Peyer's patch (tissue), 4 donors: ENCODE results near the gene RPTOR.

Source experiments
- POLR2A ChIP-seq, 2 donors: fragments of 450-650 bp; IDR thresholded peaks; one replicate each; pipeline ENCODE4 v1.5.1; 2017; ENCODE audit warnings: antibody characterized with exemption in 2 of 2, mild to moderate bottlenecking in 2 of 2, moderate library complexity in 2 of 2
- TF ChIP-seq, protein P1 (sequence below), 6 experiments: fragments of 450-650 bp in 4 of 6; fragments of 200-600 bp in 2 of 6; sonication (generic) in 1 of 6; IDR thresholded peaks; one replicate each; pipeline ENCODE4 v1.5.1; 2017 to 2019; ENCODE audit warnings: antibody characterized with exemption in 6 of 6, mild to moderate bottlenecking in 3 of 6, moderate library complexity in 1 of 6

DNA sequence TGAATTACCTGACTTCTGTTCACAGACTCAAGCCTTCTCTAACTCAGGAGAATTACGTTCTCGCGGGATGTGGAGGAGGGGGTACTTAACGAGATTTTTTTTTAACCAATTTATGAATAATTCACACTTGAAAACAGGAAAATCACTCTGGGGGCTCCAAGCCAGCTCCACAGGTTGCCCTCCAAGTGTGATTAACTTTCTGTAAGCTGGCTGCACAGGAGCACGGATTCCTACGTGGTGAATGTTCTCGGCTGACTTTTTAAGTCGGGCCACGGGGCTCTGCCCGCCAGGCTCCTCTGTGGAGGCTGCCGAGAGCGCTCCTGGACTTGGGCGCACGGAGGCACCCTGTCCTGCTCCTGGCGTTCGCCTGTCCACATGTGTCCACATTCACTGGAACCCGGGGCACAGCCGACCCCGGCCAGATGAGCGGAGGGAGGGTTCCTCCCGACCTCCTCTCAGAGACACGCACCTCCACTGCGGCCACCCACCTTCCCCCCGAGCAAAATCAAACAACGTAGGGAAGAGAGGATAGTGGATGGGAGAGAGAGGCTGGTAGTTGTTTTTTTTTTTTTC, 299.9 kb downstream of the RPTOR start:
- TF ChIP-seq, protein P1, sequence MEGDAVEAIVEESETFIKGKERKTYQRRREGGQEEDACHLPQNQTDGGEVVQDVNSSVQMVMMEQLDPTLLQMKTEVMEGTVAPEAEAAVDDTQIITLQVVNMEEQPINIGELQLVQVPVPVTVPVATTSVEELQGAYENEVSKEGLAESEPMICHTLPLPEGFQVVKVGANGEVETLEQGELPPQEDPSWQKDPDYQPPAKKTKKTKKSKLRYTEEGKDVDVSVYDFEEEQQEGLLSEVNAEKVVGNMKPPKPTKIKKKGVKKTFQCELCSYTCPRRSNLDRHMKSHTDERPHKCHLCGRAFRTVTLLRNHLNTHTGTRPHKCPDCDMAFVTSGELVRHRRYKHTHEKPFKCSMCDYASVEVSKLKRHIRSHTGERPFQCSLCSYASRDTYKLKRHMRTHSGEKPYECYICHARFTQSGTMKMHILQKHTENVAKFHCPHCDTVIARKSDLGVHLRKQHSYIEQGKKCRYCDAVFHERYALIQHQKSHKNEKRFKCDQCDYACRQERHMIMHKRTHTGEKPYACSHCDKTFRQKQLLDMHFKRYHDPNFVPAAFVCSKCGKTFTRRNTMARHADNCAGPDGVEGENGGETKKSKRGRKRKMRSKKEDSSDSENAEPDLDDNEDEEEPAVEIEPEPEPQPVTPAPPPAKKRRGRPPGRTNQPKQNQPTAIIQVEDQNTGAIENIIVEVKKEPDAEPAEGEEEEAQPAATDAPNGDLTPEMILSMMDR (IDR thresholded peaks at IDR 0.05), result no peak
- no peak for TF ChIP-seq POLR2A (IDR thresholded peaks at IDR 0.05)
